KOPT-K1 (cell line): Measurements from ENCODE around the gene ZNF486.
"Not testable (repeated sequence)": the region's sequence is repeated elsewhere in the genome, so short reads cannot be mapped to it uniquely, and the experiment has no call there.

Experiments used
- H3K27ac ChIP-seq: fragments of 200-600 bp; sonication (generic); 2 replicates; pipeline ENCODE4 v1.5.1; 2016; ENCODE audit warnings: antibody characterized with exemption, mild to moderate bottlenecking, low read depth, low read length; ENCODE audit not compliant: poor library complexity, severe bottlenecking
- H3K36me3 ChIP-seq: fragments of 200-600 bp; sonication (generic); 2 replicates; pipeline ENCODE4 v1.5.1; 2017; ENCODE audit warnings: antibody characterized with exemption, mild to moderate bottlenecking, low read length, moderate library complexity; ENCODE audit not compliant: insufficient read depth
- H3K9me3 ChIP-seq: fragments of 200-600 bp; sonication (generic); 2 replicates; pipeline ENCODE4 v1.5.1; 2017; ENCODE audit warnings: antibody characterized with exemption, low read length, mild to moderate bottlenecking; ENCODE audit not compliant: insufficient read depth, poor library complexity, severe bottlenecking

ZNF486 gene

DNA sequence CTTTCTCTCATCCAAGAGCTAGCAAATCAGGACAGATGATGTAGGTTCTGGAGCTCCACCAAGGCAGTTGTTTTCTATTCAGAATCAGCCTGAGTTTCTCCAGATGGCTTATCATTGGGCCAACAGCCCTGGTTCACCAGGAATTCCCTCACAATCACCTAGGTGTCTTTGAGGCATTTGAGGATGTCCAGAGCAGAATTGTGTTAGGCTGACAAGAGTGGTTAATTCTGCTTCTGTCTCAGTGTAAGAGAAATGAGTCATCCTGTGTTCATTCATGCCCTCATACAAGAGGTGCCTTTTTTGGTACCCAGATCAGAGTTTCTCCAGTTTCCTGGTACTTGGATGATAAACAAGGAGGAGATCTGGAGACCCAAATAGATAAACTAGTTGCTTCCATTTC is 12.9 kb downstream of the ZNF486 start:
- H3K27ac ChIP-seq, H3K9me3 ChIP-seq, H3K36me3 ChIP-seq: not testable (repeated sequence)

DNA sequence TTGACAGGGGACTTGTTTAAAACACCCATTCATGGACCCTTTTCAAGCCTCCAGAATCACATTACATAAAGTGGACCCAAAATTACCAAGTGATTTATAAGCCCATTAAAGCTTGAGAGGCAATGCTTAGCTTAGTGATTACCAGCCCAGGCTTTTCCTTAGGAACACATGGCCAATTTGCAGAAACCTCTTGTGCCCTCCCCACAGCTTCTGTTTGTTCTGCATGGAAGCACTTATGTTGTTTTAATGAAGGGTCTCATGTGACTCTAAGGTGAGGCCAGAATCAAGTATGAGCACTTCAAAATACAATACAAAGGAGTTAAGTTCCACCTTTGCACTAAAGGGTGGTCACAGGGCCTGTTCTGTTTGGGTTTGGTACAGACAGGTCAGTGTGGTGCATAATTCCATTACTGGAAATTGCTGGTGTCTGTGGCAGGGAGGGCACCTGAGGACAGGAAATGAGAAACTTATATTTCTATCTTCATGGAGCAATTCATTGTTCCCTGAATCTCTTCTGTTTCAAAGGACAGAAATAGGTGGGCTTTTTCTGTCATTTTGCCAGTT is 15.3 kb downstream of the ZNF486 start:
- Histone ChIP-seq H3K27ac (no peak overlapping the region), H3K9me3 (peaks cover 9% of the 10 kb centered on the region), H3K36me3 (no peaks in the 10 kb centered on the region)

- peaks cover 6% of the 10 kb centered on the region for H3K9me3 ChIP-seq
- no peaks in the 10 kb centered on the region for H3K36me3 ChIP-seq
- no peak overlapping the region for H3K27ac ChIP-seq
Observed at GRCh38 chr19:20186174-20186573, 19.2 kb downstream of the ZNF486 start.

- H3K36me3 ChIP-seq = no peaks in the 10 kb centered on the region
- H3K9me3 ChIP-seq = peaks cover 51% of the 10 kb centered on the region
- H3K27ac ChIP-seq = no peak overlapping the region
Observed at GRCh38 chr19:20197747-20198146, 30.7 kb downstream of the ZNF486 start.

- H3K27ac ChIP-seq = no peak overlapping the region
- peaks cover 14% of the 10 kb centered on the region for H3K9me3 ChIP-seq
- no peaks in the 10 kb centered on the region; the same call in 1 of the 2 replicates for H3K36me3 ChIP-seq
Observed at GRCh38 chr19:20209051-20209450, 42.0 kb downstream of the ZNF486 start.

DNA sequence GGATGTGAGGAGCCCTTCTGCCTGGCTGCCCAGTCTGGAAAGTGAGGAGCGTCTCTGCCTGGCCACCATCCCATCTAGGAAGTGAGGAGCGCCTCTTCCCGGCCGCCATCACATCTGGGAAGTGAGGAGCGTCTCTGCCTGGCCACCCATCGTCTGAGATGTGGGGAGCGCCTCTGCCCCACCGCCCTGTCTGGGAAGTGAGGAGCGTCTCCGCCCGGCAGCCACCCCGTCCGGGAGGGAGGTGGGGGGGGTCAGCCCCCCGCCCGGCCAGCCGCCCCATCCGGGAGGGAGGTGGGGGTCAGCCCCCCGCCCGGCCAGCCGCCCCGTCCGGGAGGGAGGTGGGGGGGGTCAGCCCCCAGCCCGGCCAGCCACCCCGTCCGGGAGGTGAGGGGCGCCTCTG is 47.4 kb downstream of the ZNF486 start:
- H3K27ac ChIP-seq, H3K36me3 ChIP-seq, H3K9me3 ChIP-seq: not testable (repeated sequence)

GRCh38 chr19:20221605-20222004 is 54.6 kb downstream of the ZNF486 start:
- not testable (repeated sequence) for H3K27ac ChIP-seq, H3K36me3 ChIP-seq
- H3K9me3 ChIP-seq = peaks cover 17% of the 10 kb centered on the region

- Histone ChIP-seq H3K9me3 (peaks cover 58% of the 10 kb centered on the region), H3K27ac (no peak overlapping the region), H3K36me3 (peaks cover 37% of the 10 kb centered on the region)
Observed at GRCh38 chr19:20233105-20233504, 66.1 kb downstream of the ZNF486 start.

DNA sequence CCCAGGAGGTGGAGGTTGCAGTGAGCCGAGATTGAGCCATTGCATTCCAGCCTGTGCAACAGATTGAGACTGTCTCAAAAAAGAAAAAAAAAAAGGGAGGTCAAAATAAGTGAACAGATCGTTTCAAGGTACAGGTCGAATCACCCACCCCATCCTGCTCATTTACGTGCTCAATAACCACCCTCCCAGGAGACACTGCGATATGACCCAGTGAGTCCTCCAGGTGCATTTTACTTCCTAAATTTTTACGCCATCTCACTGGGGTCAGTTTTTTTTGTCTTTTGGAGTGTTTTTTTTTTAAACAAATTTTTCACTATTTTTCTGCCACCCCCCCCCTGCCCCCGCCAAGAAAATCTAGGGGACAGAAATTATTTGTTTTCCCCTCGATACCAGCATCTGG is 68.1 kb downstream of the ZNF486 start:
- Histone ChIP-seq H3K36me3 (peaks cover 37% of the 10 kb centered on the region), H3K27ac (no peak overlapping the region), H3K9me3 (peaks cover 65% of the 10 kb centered on the region)

- peaks cover 49% of the 10 kb centered on the region for H3K9me3 ChIP-seq
- peak overlapping the region; percentile 72 for H3K27ac ChIP-seq
- H3K36me3 ChIP-seq = peaks cover 18% of the 10 kb centered on the region; the same call in 1 of the 2 replicates
Observed at GRCh38 chr19:20237773-20238623, 71.0 kb downstream of the ZNF486 start.

DNA sequence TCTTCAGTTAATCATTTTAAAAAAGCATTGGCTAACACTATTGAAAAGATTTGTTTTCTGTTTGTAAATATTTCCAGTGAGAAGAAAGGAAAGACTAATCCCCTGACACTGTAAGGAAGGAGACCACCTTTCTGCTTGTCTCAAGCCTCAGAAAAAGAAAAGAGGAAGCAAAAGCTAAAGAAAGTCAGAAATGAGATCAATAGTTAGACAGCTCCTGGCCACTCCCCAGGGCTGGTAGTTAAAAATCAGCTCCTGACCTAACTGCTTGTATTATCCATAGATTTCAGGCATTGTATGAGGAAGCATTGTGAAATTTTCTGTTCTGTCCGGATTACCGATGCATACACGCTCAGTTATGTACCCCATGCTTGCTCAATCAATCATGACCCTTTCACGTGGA is 76.6 kb downstream of the ZNF486 start:
- Histone ChIP-seq H3K27ac (no peak overlapping the region), H3K9me3 (peaks cover 25% of the 10 kb centered on the region), H3K36me3 (no peaks in the 10 kb centered on the region)

- Histone ChIP-seq H3K9me3 (peaks cover 20% of the 10 kb centered on the region), H3K27ac (no peak overlapping the region), H3K36me3 (no peaks in the 10 kb centered on the region)
Observed at GRCh38 chr19:20244356-20244755, 77.3 kb downstream of the ZNF486 start.

GRCh38 chr19:20245309-20245708 is 78.3 kb downstream of the ZNF486 start:
- Histone ChIP-seq H3K9me3 (peaks cover 12% of the 10 kb centered on the region), H3K27ac (no peak overlapping the region), H3K36me3 (no peaks in the 10 kb centered on the region)

DNA sequence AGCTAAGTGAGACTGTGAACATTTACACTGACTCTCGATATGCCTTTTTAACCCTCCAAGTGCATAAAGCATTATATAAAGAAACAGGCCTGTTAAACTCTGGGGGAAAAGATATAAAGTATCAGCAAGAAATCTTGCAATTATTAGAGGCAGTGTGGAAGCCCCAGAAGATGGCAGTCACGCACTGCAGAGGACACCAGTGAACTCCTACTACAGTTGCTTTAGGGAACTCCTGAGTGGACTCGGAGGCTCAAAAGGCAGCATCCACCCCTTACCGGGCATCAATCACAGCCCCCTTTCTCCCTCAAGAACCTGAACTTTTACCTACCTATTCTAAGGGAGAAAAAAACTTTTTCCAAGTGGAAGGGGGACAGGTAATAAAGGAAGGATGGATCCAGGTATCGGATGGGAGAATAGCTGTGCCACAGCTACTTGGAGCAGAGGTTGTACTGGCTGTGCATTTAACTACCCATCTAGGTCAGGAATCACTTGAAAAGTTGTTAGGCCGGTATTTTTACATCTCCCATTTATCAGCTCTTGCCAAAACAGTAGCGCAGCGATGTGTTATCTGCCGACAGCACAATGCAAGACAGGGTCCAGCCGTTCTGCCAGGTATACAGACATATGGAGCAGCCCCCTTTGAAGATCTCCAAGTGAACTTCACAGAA is 80.1 kb downstream of the ZNF486 start:
- H3K27ac ChIP-seq = no peak overlapping the region
- peaks cover 12% of the 10 kb centered on the region for H3K9me3 ChIP-seq

DNA sequence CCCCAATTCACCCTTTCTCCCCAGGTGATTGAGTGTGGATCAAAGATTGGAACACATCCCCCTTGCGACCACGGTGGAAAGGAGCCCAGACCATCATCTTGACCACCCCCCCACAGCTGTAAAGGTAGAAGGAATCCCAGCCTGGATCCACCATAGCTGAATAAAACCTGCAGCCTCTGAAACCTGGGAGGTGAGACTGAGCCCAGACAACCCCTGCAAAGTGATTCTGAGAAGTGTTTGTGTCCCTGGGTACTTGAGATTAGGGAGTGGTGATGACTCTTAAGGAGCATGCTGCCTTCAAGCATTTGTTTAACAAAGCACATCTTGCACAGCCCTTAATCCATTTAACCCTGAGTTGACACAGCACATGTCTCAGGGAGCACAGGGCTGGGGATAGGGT is 81.2 kb downstream of the ZNF486 start:
- H3K36me3 ChIP-seq, H3K27ac ChIP-seq: not testable (repeated sequence)
- H3K9me3 ChIP-seq = peaks cover 12% of the 10 kb centered on the region

More for the DNA sequence above, 80.1 kb downstream of the ZNF486 start:
- H3K36me3 ChIP-seq = no peaks in the 10 kb centered on the region
